MG63 (cell line): ENCODE results near the gene CKMT1B. TPM values are rescaled to one million over a fixed set of nuclear protein-coding genes. Genes with fewer than 3 reads are reported as not detected.
"Not testable (repeated sequence)": the region's sequence is repeated elsewhere in the genome, so short reads cannot be mapped to it uniquely, and the experiment has no call there.

ENCODE experiments used
- DNase-seq: peaks from one replicate; pipeline ENCODE4 v3.0.0-alpha.2; 2020
- H3K27me3 ChIP-seq: fragments of 250-450 bp; sonication (Bioruptor Pico); 2 replicates; pipeline ENCODE4 v1.5.1; 2020; ENCODE audit warnings: mild to moderate bottlenecking, moderate library complexity
- H3K36me3 ChIP-seq: fragments of 250-450 bp; sonication (Bioruptor Pico); 2 replicates; pipeline ENCODE4 v1.5.1; 2020; ENCODE audit warnings: mild to moderate bottlenecking, moderate library complexity
- H3K4me3 ChIP-seq: fragments of 250-450 bp; sonication (Bioruptor Pico); 2 replicates; pipeline ENCODE4 v1.5.1; 2020; ENCODE audit warnings: mild to moderate bottlenecking, moderate library complexity
- H3K9me3 ChIP-seq: fragments of 250-450 bp; sonication (Bioruptor Pico); 2 replicates; pipeline ENCODE4 v1.5.1; 2020; ENCODE audit warnings: mild to moderate bottlenecking, moderate library complexity
- total RNA-seq: library from RNA; depleted of rRNA; stranded (reverse); fragments of >200 nt; shearing (Covaris generic); gene quantifications from 2 replicates; pipeline ENCODE4 v1.2.3, GENCODE V29; 2014; ENCODE audit warnings: low replicate concordance; rRNA removed

Gene CKMT1B
- total RNA-seq, 1 experiment from 2014 or later: not detected

DNA sequence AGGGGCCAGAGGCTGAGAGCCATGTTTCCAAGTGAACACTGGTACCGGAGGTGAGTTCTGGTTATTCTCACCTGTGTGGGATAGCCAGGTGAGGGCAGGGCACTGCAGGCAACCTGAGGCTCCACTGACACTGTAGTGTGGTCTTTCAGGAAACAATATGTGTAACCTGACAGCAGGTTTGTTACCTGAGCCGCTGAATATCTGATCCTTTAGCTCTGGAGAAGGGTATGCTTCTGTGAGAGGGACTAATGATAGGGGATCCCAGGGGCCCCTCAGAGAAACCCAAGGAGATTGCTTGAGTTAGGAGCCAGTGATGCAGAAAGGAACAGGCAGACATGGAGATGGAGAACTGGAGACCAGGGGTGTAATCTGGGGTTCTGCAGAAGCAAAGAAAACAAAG is 24.9 kb downstream of the CKMT1B start, which contains the start of gene STRC:
STRC (minus strand) TSS at position 101 of the 400 bp plus-strand sequence; CDS start at position 23, 78 bp downstream.
- H3K9me3 ChIP-seq, H3K36me3 ChIP-seq, H3K27me3 ChIP-seq, H3K4me3 ChIP-seq, DNase-seq: not testable (repeated sequence)

GRCh38 chr15:43622068-43622799 is 28.4 kb downstream of the CKMT1B start:
- not testable (repeated sequence) for H3K4me3 ChIP-seq, H3K27me3 ChIP-seq, H3K9me3 ChIP-seq, DNase-seq, H3K36me3 ChIP-seq

GRCh38 chr15:43625106-43625505 is 31.3 kb downstream of the CKMT1B start:
- H3K9me3 ChIP-seq: no peaks in the 10 kb centered on the region
- no peak for DNase-seq
- H3K4me3 ChIP-seq: no peak overlapping the region
- H3K27me3 ChIP-seq: peaks cover 8% of the 10 kb centered on the region; the same call in 1 of the 2 replicates
- H3K36me3 ChIP-seq: no peaks in the 10 kb centered on the region

- H3K27me3 ChIP-seq, H3K4me3 ChIP-seq, H3K9me3 ChIP-seq, H3K36me3 ChIP-seq, DNase-seq: not testable (repeated sequence)
Measured at GRCh38 chr15:43626937-43627336, 33.1 kb downstream of the CKMT1B start.

- H3K27me3 ChIP-seq, H3K9me3 ChIP-seq, DNase-seq: not testable (repeated sequence)
Measured at GRCh38 chr15:43638464-43639204, 44.8 kb downstream of the CKMT1B start.

More at GRCh38 chr15:43638464-43639204, 44.8 kb downstream of the CKMT1B start:
- H3K36me3 ChIP-seq, H3K4me3 ChIP-seq: not testable (repeated sequence)

Other genes with a start within 250 kb of the CKMT1B start
- 8.4 and 15.6 TPM in 2 replicates for gene ZSCAN29, start 223.0 kb upstream of the CKMT1B start, total RNA-seq
- gene TUBGCP4, start 222.9 kb upstream of the CKMT1B start, total RNA-seq: 5.4 and 18.2 TPM in 2 replicates
- 45.8 and 52.6 TPM in 2 replicates for gene TP53BP1, start 100.9 kb upstream of the CKMT1B start, total RNA-seq
- 0.74 and 2.3 TPM in 2 replicates for gene MAP1A, start 76.4 kb upstream of the CKMT1B start, total RNA-seq
- gene PPIP5K1, start 3.8 kb upstream of the CKMT1B start, total RNA-seq: 17.4 and 24.4 TPM in 2 replicates
- not detected in 2 replicates for gene STRC, start 24.8 kb downstream of the CKMT1B start, total RNA-seq
- 0.46 and 0.52 TPM in 2 replicates for gene CATSPER2, start 54.8 kb downstream of the CKMT1B start, total RNA-seq
- gene CKMT1A, start 99.8 kb downstream of the CKMT1B start, total RNA-seq: not detected in 2 replicates
- gene PDIA3, start 152.4 kb downstream of the CKMT1B start, total RNA-seq: 441 and 532 TPM in 2 replicates
- 5.6 TPM in 1 of 2 replicates, not detected in the other for gene ELL3, start 182.9 kb downstream of the CKMT1B start, total RNA-seq
- gene SERF2, start 198.3 kb downstream of the CKMT1B start, total RNA-seq: 272 and 1,334 TPM in 2 replicates
- not detected in 2 replicates for gene SERINC4, start 206.2 kb downstream of the CKMT1B start, total RNA-seq
- 7.9 and 9.6 TPM in 2 replicates for gene HYPK, start 206.6 kb downstream of the CKMT1B start, total RNA-seq
- 8.8 and 16.4 TPM in 2 replicates for gene MFAP1, start 230.7 kb downstream of the CKMT1B start, total RNA-seq
- 49.9 and 53.5 TPM in 2 replicates for gene WDR76, start 233.0 kb downstream of the CKMT1B start, total RNA-seq